Fibroblast of lung (primary cell): Measurements from ENCODE around the gene MSLN. TPM values are rescaled to one million over a fixed set of nuclear protein-coding genes. Genes with fewer than 3 reads are reported as not detected.

Experiments used
- DNase-seq, 2 donors: peaks; one replicate each; pipeline versions ENCODE4 v3.0.0 to v3.0.0-alpha.2; 2010; ENCODE audit warnings: low read depth in 2 of 2
- H2AFZ ChIP-seq: 2 replicates; pipeline ENCODE4 v1.5.1; 2012; ENCODE audit warnings: low read length, control low read depth, inconsistent platforms
- H3K27ac ChIP-seq: 2 replicates; pipeline ENCODE4 v1.5.1; 2011; ENCODE audit warnings: low read length, control low read depth; ENCODE audit not compliant: insufficient read depth
- H3K27me3 ChIP-seq: 2 replicates; pipeline ENCODE4 v1.5.1; 2011; ENCODE audit warnings: mild to moderate bottlenecking, low read length; ENCODE audit not compliant: control insufficient read depth, insufficient read depth
- H3K36me3 ChIP-seq: 2 replicates; pipeline ENCODE4 v1.5.1; 2011; ENCODE audit warnings: low read length; ENCODE audit not compliant: control insufficient read depth, insufficient read depth
- H3K4me1 ChIP-seq: 2 replicates; pipeline ENCODE4 v1.5.1; 2011; ENCODE audit warnings: low read length; ENCODE audit not compliant: control insufficient read depth, insufficient read depth; ENCODE audit errors: extremely low read depth
- H3K4me2 ChIP-seq: 2 replicates; pipeline ENCODE4 v1.5.1; 2011; ENCODE audit warnings: low read length, control low read depth; ENCODE audit not compliant: insufficient read depth; ENCODE audit errors: extremely low read depth
- H3K4me3 ChIP-seq, 4 experiments: fragments of 200-600 bp in 1 of 4; sonication (generic) in 1 of 4; replicated peaks in 1 of 4; 2 replicates each; pipeline ENCODE4 v1.5.1; 2011 to 2016; ENCODE audit warnings: low read length in 4 of 4, low read depth in 3 of 4, mild to moderate bottlenecking in 3 of 4, control low read depth in 2 of 4, inconsistent platforms in 1 of 4, mixed read lengths in 1 of 4; ENCODE audit not compliant: insufficient read depth in 1 of 4; ENCODE audit errors: control extremely low read depth in 1 of 4
- H3K79me2 ChIP-seq: 2 replicates; pipeline ENCODE4 v1.5.1; 2012; ENCODE audit warnings: mild to moderate bottlenecking, low read length, inconsistent platforms; ENCODE audit not compliant: control insufficient read depth, insufficient read depth
- H3K9ac ChIP-seq: 2 replicates; pipeline ENCODE4 v1.5.1; 2011; ENCODE audit warnings: mild to moderate bottlenecking, low read length, control low read depth; ENCODE audit not compliant: insufficient read depth
- H3K9me3 ChIP-seq: 2 replicates; pipeline ENCODE4 v1.5.1; 2012; ENCODE audit warnings: low read depth, low read length; ENCODE audit not compliant: control insufficient read depth, insufficient read depth
- H4K20me1 ChIP-seq: 2 replicates; pipeline ENCODE4 v1.5.1; 2011; ENCODE audit warnings: low read length; ENCODE audit not compliant: control insufficient read depth, insufficient read depth; ENCODE audit errors: extremely low read depth
- EZH2 ChIP-seq: IDR thresholded peaks from 2 replicates; pipeline ENCODE4 v1.5.1; 2012; ENCODE audit warnings: low read length, control low read depth, mild to moderate bottlenecking; ENCODE audit errors: missing control alignments
- polyA plus RNA-seq, 2 donors: library from polyadenylated mRNA; depleted of rRNA in 1 of 2; stranded (reverse) in 1 of 2; unstranded in 1 of 2; fragments of >200 nt; gene quantifications; 2 replicates each; pipeline ENCODE4 v1.2.1, GENCODE V29; 2011 to 2012; ENCODE audit warnings: missing spikeins in 1 of 2
- total RNA-seq: library from RNA; depleted of rRNA; stranded (reverse); fragments of >200 nt; gene quantifications from 2 replicates; pipeline ENCODE4 v1.2.1, GENCODE V29; 2014
- TF ChIP-seq, protein P1 (sequence below), 2 donors: IDR thresholded peaks in 1 of 2; conservative IDR thresholded peaks in 1 of 2; 1 replicate in 1 of 2; 2 replicates in 1 of 2; pipeline ENCODE4 v1.5.1; 2011 to 2012; ENCODE audit warnings: low read length in 2 of 2, control low read depth in 1 of 2, inconsistent platforms in 1 of 2, low read depth in 1 of 2, mild to moderate bottlenecking in 1 of 2

The MSLN gene
- total and polyA plus RNA-seq, 2 donors (not counting 1 experiment from before 2014, with no cell fraction given), result not detected

DNA sequence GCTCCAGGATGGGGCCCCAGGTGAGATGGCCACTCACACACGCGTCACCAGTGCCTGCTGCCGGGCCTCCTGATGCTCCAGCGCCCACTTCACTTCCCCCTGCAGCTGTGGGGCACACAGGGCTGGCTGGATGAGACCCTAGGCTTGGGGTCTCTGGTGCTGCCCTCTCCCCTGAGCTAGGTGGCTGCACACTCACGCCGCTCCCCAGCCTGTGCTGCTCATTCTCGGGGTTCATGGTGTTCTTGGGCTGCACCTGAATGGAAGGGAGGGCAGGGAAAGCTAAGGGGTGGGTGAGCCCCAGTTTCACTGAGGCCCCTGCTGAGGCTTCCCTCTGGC is 35.5 kb upstream of the MSLN start:
- no peak overlapping the region for H3K4me3 ChIP-seq
- peaks cover 2% of the 10 kb centered on the region for H3K36me3 ChIP-seq
- H3K27me3 ChIP-seq, result no peaks in the 10 kb centered on the region
- H3K9ac ChIP-seq, result no peak overlapping the region
- no peak overlapping the region for H3K4me2 ChIP-seq
- H3K9me3 ChIP-seq, result no peaks in the 10 kb centered on the region
- no peaks in the 10 kb centered on the region for H4K20me1 ChIP-seq
- H3K4me1 ChIP-seq, result peaks cover 2% of the 10 kb centered on the region
- no peaks in the 10 kb centered on the region for H3K79me2 ChIP-seq
- H2AFZ ChIP-seq, result no peak overlapping the region
- TF ChIP-seq, protein P1, sequence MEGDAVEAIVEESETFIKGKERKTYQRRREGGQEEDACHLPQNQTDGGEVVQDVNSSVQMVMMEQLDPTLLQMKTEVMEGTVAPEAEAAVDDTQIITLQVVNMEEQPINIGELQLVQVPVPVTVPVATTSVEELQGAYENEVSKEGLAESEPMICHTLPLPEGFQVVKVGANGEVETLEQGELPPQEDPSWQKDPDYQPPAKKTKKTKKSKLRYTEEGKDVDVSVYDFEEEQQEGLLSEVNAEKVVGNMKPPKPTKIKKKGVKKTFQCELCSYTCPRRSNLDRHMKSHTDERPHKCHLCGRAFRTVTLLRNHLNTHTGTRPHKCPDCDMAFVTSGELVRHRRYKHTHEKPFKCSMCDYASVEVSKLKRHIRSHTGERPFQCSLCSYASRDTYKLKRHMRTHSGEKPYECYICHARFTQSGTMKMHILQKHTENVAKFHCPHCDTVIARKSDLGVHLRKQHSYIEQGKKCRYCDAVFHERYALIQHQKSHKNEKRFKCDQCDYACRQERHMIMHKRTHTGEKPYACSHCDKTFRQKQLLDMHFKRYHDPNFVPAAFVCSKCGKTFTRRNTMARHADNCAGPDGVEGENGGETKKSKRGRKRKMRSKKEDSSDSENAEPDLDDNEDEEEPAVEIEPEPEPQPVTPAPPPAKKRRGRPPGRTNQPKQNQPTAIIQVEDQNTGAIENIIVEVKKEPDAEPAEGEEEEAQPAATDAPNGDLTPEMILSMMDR (conservative IDR thresholded peaks at IDR 0.05 in 1 of 2, IDR thresholded peaks at IDR 0.05 in 1 of 2; ENCODE audit: low read depth in 1 of 2, low read length in 2 of 2), result no peak
- TF ChIP-seq EZH2, result no peak
- H3K27ac ChIP-seq, result no peak overlapping the region
- no peak for DNase-seq

GRCh38 chr16:725463-726187 is 34.9 kb upstream of the MSLN start:
- no peaks in the 10 kb centered on the region for H3K79me2 ChIP-seq

GRCh38 chr16:726188-726437 is 34.4 kb upstream of the MSLN start:
- no peak for TF ChIP-seq EZH2
- TF ChIP-seq, protein P1 (conservative IDR thresholded peaks at IDR 0.05 in 1 of 2, IDR thresholded peaks at IDR 0.05 in 1 of 2; ENCODE audit: low read depth in 1 of 2, low read length in 2 of 2), result no peak
- Histone ChIP-seq H3K4me3 (no peak overlapping the region), H3K4me2 (no peak overlapping the region), H3K36me3 (peaks cover 7% of the 10 kb centered on the region), H3K9ac (no peak overlapping the region), H3K27me3 (no peaks in the 10 kb centered on the region), H4K20me1 (no peaks in the 10 kb centered on the region), H3K9me3 (no peaks in the 10 kb centered on the region), H3K27ac (no peak overlapping the region), H2AFZ (no peak overlapping the region), H3K79me2 (no peaks in the 10 kb centered on the region), H3K4me1 (no peaks in the 10 kb centered on the region)
- DNase-seq, result no peak

More at GRCh38 chr16:725463-726187, 34.9 kb upstream of the MSLN start:
- DNase-seq, result no peak
- Histone ChIP-seq H3K4me2 (no peak overlapping the region), H3K27ac (no peak overlapping the region), H3K27me3 (no peaks in the 10 kb centered on the region), H3K36me3 (peaks cover 6% of the 10 kb centered on the region), H2AFZ (no peak overlapping the region), H3K9me3 (no peaks in the 10 kb centered on the region), H4K20me1 (no peaks in the 10 kb centered on the region), H3K4me3 (no peak overlapping the region), H3K9ac (no peak overlapping the region), H3K4me1 (no peaks in the 10 kb centered on the region)
- TF ChIP-seq, protein P1 (conservative IDR thresholded peaks at IDR 0.05 in 1 of 2, IDR thresholded peaks at IDR 0.05 in 1 of 2; ENCODE audit: low read depth in 1 of 2, low read length in 2 of 2), result no peak
- TF ChIP-seq EZH2, result no peak
